Neural cell (in vitro differentiated cells): ENCODE results near the gene NSUN3. TPM values are rescaled to one million over a fixed set of nuclear protein-coding genes. Genes with fewer than 3 reads are reported as not detected.
A peak's percentile ranks its signal among the peaks of the same experiment; 100 is the strongest.

ENCODE experiments used
- H2AFZ ChIP-seq: fragments of 200-600, 300-800 bp; sonication (generic), shearing (Covaris generic); 2 replicates; pipeline ENCODE4 v1.6.0; 2014; ENCODE audit warnings: low read depth, mild to moderate bottlenecking, antibody characterized with exemption, low read length, moderate library complexity
- H3F3A ChIP-seq: fragments of 200-600 bp; shearing (Covaris generic); 2 replicates; pipeline ENCODE4 v1.6.1; 2016; ENCODE audit warnings: mild to moderate bottlenecking, moderate library complexity, mixed read lengths, antibody characterized with exemption, low read length; ENCODE audit not compliant: insufficient read depth, poor library complexity, severe bottlenecking
- H3K27ac ChIP-seq: fragments of 200-600, 300-800 bp; sonication (generic), shearing (Covaris generic); 2 replicates; pipeline ENCODE4 v1.5.1; 2014; ENCODE audit warnings: mild to moderate bottlenecking, low read length, moderate library complexity
- H3K27me3 ChIP-seq: fragments of 300-800, 200-600 bp; sonication (generic), shearing (Covaris generic); 2 replicates; pipeline ENCODE4 v1.6.0; 2014; ENCODE audit warnings: mild to moderate bottlenecking, low read depth, low read length, moderate library complexity; ENCODE audit not compliant: insufficient read depth
- H3K36me3 ChIP-seq: fragments of 300-800, 200-600 bp; sonication (generic), shearing (Covaris generic); 2 replicates; pipeline ENCODE4 v1.5.1; 2014; ENCODE audit warnings: mild to moderate bottlenecking, antibody characterized with exemption, low read length, moderate library complexity; ENCODE audit not compliant: insufficient read depth
- H3K4me2 ChIP-seq: fragments of 300-800, 200-600 bp; sonication (generic), shearing (Covaris generic); 2 replicates; pipeline ENCODE4 v1.6.0; 2014; ENCODE audit warnings: mild to moderate bottlenecking, low read length
- H3K4me3 ChIP-seq: fragments of 300-800, 200-600 bp; sonication (generic), shearing (Covaris generic); 2 replicates; pipeline ENCODE4 v1.5.1; 2014; ENCODE audit warnings: mild to moderate bottlenecking, low read length, moderate library complexity
- H3K79me2 ChIP-seq: fragments of 200-600 bp; shearing (Covaris generic); replicated peaks from 2 replicates; pipeline ENCODE4 v1.6.0; 2014; ENCODE audit warnings: mild to moderate bottlenecking, low read length, moderate library complexity; ENCODE audit not compliant: insufficient read depth
- H3K9ac ChIP-seq: fragments of 300-800, 200-600 bp; sonication (generic), shearing (Covaris generic); 2 replicates; pipeline ENCODE4 v1.6.1; 2016; ENCODE audit warnings: mild to moderate bottlenecking, low read length, mixed read lengths
- H3K9me2 ChIP-seq: fragments of 200-600 bp; shearing (Covaris generic); 2 replicates; pipeline ENCODE4 v1.6.1; 2016; ENCODE audit warnings: mild to moderate bottlenecking, low read length, mixed read lengths; ENCODE audit not compliant: insufficient read depth
- H3K9me3 ChIP-seq: fragments of 200-600, 300-800 bp; sonication (generic), shearing (Covaris generic); 2 replicates; pipeline ENCODE4 v1.6.1; 2016; ENCODE audit warnings: mild to moderate bottlenecking, mixed run types, low read length, moderate library complexity, mixed read lengths
- H4K20me1 ChIP-seq: fragments of 200-600 bp; shearing (Covaris generic); 2 replicates; pipeline ENCODE4 v1.6.1; 2016; ENCODE audit warnings: mild to moderate bottlenecking, mixed run types; ENCODE audit not compliant: insufficient read depth
- EP300 ChIP-seq: fragments of 450-650 bp; conservative IDR thresholded peaks from 2 replicates; pipeline ENCODE4 v1.6.1; 2014; ENCODE audit warnings: antibody characterized with exemption, mild to moderate bottlenecking, moderate library complexity; ENCODE audit not compliant: poor library complexity, severe bottlenecking
- EZH2 ChIP-seq: fragments of 200-600, 300-800 bp; shearing (Covaris generic), sonication (generic); IDR thresholded peaks from 2 replicates; pipeline ENCODE4 v1.6.1; 2014; ENCODE audit warnings: antibody characterized with exemption, low read length, borderline replicate concordance, mild to moderate bottlenecking; ENCODE audit not compliant: insufficient read depth, poor library complexity, severe bottlenecking
- MXI1 ChIP-seq: fragments of 450-650 bp; conservative IDR thresholded peaks from 2 replicates; pipeline ENCODE4 v1.6.1; 2014; ENCODE audit warnings: antibody characterized with exemption, mild to moderate bottlenecking; ENCODE audit not compliant: poor library complexity, severe bottlenecking
- POLR2AphosphoS5 ChIP-seq: IDR thresholded peaks from 2 replicates; pipeline ENCODE4 v1.6.1; 2012
- RAD21 ChIP-seq: fragments of 450-650 bp; conservative IDR thresholded peaks from 2 replicates; pipeline ENCODE4 v1.6.1; 2014; ENCODE audit warnings: antibody characterized with exemption, mild to moderate bottlenecking, moderate library complexity
- REST ChIP-seq: IDR thresholded peaks from 2 replicates; pipeline ENCODE4 v1.6.1; 2012; ENCODE audit warnings: borderline replicate concordance
- SMC3 ChIP-seq: fragments of 450-650 bp; conservative IDR thresholded peaks from 2 replicates; pipeline ENCODE4 v1.6.1; 2014; ENCODE audit warnings: antibody characterized with exemption, mild to moderate bottlenecking, moderate library complexity; ENCODE audit not compliant: poor library complexity
- TAF1 ChIP-seq: IDR thresholded peaks from 2 replicates; pipeline ENCODE4 v1.6.1; 2012; ENCODE audit warnings: low read depth
- polyA plus RNA-seq: library from polyadenylated mRNA; depleted of rRNA; stranded (reverse); fragments of >200 nt; gene quantifications from 2 replicates; pipeline ENCODE4 v1.2.3, GENCODE V29; 2014
- TF ChIP-seq, protein P1 (sequence below): fragments of 450-650 bp; IDR thresholded peaks from 2 replicates; pipeline ENCODE4 v1.5.1; 2014; ENCODE audit warnings: antibody characterized with exemption, mild to moderate bottlenecking, moderate library complexity; ENCODE audit not compliant: poor library complexity, severe bottlenecking

NSUN3 gene
- polyA plus RNA-seq, 1 donor from 2014 or later: 10.8 TPM

GRCh38 chr3:94136133-94136532 is 73.3 kb downstream of the NSUN3 start:
- Histone ChIP-seq H3K27ac (no peak overlapping the region), H4K20me1 (no peaks in the 10 kb centered on the region), H3K9me2 (no peaks in the 10 kb centered on the region), H3K9me3 (no peaks in the 10 kb centered on the region), H3K36me3 (no peaks in the 10 kb centered on the region), H3K9ac (no peak overlapping the region), H2AFZ (no peak overlapping the region), H3K79me2 (no peaks in the 10 kb centered on the region), H3K4me2 (no peak overlapping the region), H3K27me3 (no peaks in the 10 kb centered on the region), H3F3A (no peaks in the 10 kb centered on the region), H3K4me3 (no peak overlapping the region)
- TF ChIP-seq RAD21: no peak
- TF ChIP-seq EZH2: no peak
- TF ChIP-seq MXI1: no peak
- TF ChIP-seq POLR2AphosphoS5: no peak
- no peak for TF ChIP-seq SMC3
- no peak for TF ChIP-seq EP300
- no peak for TF ChIP-seq TAF1
- TF ChIP-seq, protein P1, sequence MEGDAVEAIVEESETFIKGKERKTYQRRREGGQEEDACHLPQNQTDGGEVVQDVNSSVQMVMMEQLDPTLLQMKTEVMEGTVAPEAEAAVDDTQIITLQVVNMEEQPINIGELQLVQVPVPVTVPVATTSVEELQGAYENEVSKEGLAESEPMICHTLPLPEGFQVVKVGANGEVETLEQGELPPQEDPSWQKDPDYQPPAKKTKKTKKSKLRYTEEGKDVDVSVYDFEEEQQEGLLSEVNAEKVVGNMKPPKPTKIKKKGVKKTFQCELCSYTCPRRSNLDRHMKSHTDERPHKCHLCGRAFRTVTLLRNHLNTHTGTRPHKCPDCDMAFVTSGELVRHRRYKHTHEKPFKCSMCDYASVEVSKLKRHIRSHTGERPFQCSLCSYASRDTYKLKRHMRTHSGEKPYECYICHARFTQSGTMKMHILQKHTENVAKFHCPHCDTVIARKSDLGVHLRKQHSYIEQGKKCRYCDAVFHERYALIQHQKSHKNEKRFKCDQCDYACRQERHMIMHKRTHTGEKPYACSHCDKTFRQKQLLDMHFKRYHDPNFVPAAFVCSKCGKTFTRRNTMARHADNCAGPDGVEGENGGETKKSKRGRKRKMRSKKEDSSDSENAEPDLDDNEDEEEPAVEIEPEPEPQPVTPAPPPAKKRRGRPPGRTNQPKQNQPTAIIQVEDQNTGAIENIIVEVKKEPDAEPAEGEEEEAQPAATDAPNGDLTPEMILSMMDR: no peak
- no peak for TF ChIP-seq REST

GRCh38 chr3:94137377-94137776 is 74.5 kb downstream of the NSUN3 start:
- no peak overlapping the region for H3K9ac ChIP-seq

DNA sequence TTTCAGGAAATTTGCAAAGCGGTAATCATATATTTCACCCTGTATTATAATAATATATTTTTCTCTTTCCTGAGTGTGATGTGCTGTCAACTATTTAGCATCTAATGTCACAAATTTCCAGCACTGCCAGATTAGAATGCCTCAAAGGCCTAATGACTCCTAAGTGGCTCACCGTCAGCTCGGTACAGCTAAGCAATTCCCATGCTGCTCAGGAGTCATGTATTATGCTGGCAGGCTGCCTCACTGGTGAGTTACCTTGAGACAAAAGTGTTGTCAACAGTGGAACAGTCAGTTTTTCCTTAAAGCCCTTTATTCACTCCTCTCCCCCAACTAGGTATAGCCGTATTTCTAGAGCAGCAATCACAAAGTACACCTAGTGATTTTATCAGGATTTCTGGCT is 83.6 kb downstream of the NSUN3 start:
- peaks cover 4% of the 10 kb centered on the region for H3F3A ChIP-seq
- H3K9me3 ChIP-seq: no peaks in the 10 kb centered on the region
- H4K20me1 ChIP-seq: no peaks in the 10 kb centered on the region
- no peaks in the 10 kb centered on the region for H3K79me2 ChIP-seq
- H3K9ac ChIP-seq: peak overlapping the region; percentile 36
- no peak overlapping the region for H2AFZ ChIP-seq
- TF ChIP-seq TAF1 (no peak), POLR2AphosphoS5 (peak; percentile 98), RAD21 (no peak), REST (peak; percentile 100), EP300 (peak; percentile 96), MXI1 (peak; percentile 21), EZH2 (no peak), SMC3 (no peak)
- TF ChIP-seq, protein P1: no peak
- no peaks in the 10 kb centered on the region for H3K27me3 ChIP-seq
- peak overlapping the region; percentile 48 for H3K4me3 ChIP-seq
- H3K4me2 ChIP-seq: peak overlapping the region; percentile 59
- H3K36me3 ChIP-seq: no peaks in the 10 kb centered on the region
- peak overlapping the region; percentile 86 for H3K27ac ChIP-seq
- H3K9me2 ChIP-seq: no peaks in the 10 kb centered on the region

More at GRCh38 chr3:94137377-94137776, 74.5 kb downstream of the NSUN3 start:
- H3K36me3 ChIP-seq: no peaks in the 10 kb centered on the region
- no peaks in the 10 kb centered on the region for H3K79me2 ChIP-seq
- H3K9me3 ChIP-seq: no peaks in the 10 kb centered on the region
- H3K27ac ChIP-seq: no peak overlapping the region
- TF ChIP-seq POLR2AphosphoS5: no peak
- H3K4me3 ChIP-seq: no peak overlapping the region
- no peaks in the 10 kb centered on the region for H4K20me1 ChIP-seq
- no peak overlapping the region for H2AFZ ChIP-seq
- H3F3A ChIP-seq: no peaks in the 10 kb centered on the region
- no peak overlapping the region for H3K4me2 ChIP-seq
- no peaks in the 10 kb centered on the region for H3K9me2 ChIP-seq
- no peaks in the 10 kb centered on the region for H3K27me3 ChIP-seq
